ENCODE data around the gene TRPC5OS.

The TRPC5OS gene

DNA sequence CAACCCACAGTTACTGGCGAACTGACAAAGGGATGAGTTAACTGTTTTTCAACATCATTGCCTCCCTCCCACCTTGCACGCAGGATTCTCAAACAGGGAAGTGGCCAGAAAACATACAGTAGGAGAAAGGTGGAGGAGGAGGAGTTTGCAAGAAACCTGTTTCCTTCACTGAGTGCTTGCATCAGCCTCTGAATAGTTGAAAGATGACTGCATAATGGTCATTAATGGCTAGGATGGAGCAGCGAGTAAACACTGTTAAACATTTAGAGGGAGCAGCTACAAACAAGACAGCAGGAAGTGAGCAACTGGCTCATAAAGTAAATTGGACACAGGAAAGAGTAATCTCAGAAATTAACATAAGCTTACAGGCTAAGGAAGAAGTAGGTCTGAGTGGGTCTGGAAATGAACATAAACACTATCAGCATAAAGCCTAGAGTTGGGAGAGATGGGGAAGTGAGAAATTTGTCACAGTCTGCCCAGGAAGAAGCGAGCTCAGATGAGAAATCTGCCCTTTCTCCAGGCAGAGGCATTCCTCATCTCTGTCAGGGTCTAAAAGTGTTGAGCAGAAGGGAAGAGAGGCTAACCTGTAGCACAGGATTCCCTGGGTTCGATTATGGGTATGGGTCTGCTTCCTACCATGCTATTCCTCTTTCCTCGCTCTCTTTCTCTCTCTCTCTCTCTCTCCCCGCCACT, 38.6 kb downstream of the TRPC5OS start:
- DNase-seq, result no peak

DNA sequence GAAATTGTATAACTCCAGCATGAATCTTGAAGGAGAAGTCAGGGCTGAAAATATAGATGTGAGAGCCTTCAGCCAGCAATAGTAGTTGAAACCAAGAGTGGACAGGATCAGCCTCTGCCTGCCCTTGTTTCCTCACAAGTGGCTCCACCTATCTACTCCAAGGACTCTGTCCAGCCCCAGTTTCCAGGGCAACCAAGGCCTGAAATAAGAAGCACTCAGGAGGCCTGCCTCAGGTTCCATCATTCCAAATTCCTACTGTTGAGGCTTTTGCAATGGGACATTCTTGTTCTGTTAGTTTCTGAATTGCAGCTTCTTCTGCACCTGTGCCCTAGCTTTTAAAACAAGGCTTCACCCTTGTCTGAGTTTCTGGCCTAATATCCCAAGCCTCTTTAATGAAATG, 41.6 kb downstream of the TRPC5OS start:
- no peak for DNase-seq

DNA sequence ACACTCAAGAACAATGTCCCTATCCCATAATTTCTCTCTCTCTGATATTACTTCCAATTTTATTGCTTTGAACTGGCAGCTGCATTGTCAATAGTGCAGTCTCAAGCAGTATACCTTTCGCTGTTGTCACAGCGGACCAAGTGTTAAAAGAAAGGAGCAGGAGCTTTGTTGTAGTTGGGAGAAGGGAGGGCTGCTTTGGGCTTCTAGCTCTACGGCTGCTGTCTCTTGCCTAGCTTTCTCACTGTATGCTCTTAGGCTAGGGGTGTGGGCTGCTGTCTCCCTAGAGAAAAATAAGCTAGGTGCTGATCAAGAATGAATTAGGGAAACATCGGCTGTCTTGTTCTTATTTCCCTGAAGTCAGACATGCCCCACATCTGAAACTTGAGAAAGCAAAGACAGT, 52.5 kb downstream of the TRPC5OS start:
- DNase-seq, result no peak
